ENCODE data around the gene TTC22. TPM values are rescaled to one million over a fixed set of nuclear protein-coding genes. Genes with fewer than 3 reads are reported as not detected.

TTC22 gene
- total RNA-seq, 1 experiment from 2014 or later: 17.2 TPM

DNA sequence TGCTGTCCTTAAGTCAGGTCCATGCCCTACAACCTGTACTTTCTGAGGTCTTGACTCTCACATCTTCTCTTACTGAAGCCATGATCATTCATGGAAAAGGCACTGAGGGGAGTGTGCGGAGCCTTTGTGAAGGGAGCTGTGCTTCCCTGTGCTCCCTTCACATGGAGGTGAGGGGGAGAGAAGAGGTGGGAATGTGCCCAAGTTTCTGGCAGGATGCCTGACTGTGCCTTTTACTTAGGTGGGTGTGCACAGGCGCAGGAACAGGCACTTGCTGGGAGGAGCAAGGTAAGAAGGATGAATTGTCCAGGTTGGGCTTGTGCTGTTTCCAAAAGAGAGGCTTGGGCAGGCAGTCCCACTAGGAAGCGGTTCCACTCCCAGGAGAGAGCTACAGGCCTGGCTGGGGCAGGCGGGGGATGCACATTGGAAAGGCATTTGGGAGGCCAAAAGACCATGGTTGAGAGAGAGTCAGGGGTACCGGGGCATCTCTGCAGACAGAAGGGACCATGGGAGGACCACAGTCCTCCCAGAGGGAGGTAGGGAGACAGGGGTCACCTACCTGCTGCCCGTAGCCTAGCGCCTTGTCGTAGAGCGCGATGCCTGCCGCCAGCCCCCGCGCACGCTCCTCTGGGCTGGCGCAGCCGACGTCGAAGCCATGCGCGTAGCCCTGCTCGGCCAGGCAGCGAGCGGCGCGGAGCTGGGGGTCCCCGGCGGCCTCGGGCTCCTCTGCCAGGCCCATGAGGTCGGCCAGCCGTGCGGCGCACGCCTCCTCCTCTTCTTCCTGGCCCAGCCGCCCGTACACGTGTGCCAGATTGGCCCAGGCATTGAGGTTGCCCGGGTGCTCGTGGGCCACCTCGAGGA lies 853 bp downstream of the TTC22 start:
- intact Hi-C loops (cut with micrococcal nuclease; ENCODE audit: unreplicated experiment): no loop called here
- H3K27ac Mint-ChIP-seq (ENCODE audit: unreplicated experiment): peak overlapping the region; percentile 74
- BruUV-seq (replicated peaks): no TSS peak
- peaks cover 86% of the 10 kb centered on the region for H3K4me1 Mint-ChIP-seq (ENCODE audit: low read depth, unreplicated experiment)
- TF ChIP-seq CTCF (IDR thresholded peaks at IDR 0.05; ENCODE audit: unreplicated experiment): no peak
- DNase-seq: no peak
- peak overlapping the region; percentile 89 for H3K4me3 Mint-ChIP-seq (ENCODE audit: low read depth, unreplicated experiment)
- H3K27me3 Mint-ChIP-seq (ENCODE audit: unreplicated experiment): no peaks in the 10 kb centered on the region
- H3K36me3 Mint-ChIP-seq (ENCODE audit: insufficient read depth, unreplicated experiment): peaks cover 33% of the 10 kb centered on the region
- CTCF ChIA-PET: interaction anchor here (0.5 to 2.1 kb wide), 8 partner anchors 11 to 394 kb away, joined by 3 to 9 read pairs (median 5); no protein-coding TSS in a partner anchor
- no peaks in the 10 kb centered on the region for H3K9me3 Mint-ChIP-seq (ENCODE audit: low read depth, unreplicated experiment)

- Mint-ChIP-seq H3K36me3 (ENCODE audit: insufficient read depth, unreplicated experiment) (peaks cover 33% of the 10 kb centered on the region), H3K4me3 (ENCODE audit: low read depth, unreplicated experiment) (peak overlapping the region; percentile 89), H3K9me3 (ENCODE audit: low read depth, unreplicated experiment) (no peaks in the 10 kb centered on the region), H3K4me1 (ENCODE audit: low read depth, unreplicated experiment) (peaks cover 87% of the 10 kb centered on the region), H3K27ac (ENCODE audit: unreplicated experiment) (no peak overlapping the region), H3K27me3 (ENCODE audit: unreplicated experiment) (no peaks in the 10 kb centered on the region)
- CTCF ChIA-PET: interaction anchor here (1.0 kb wide), 1 partner anchor 8 kb away, joined by 3 read pairs; no protein-coding TSS in a partner anchor
- DNase-seq: peak; percentile 41
- TF ChIP-seq CTCF (IDR thresholded peaks at IDR 0.05; ENCODE audit: unreplicated experiment): no peak
- intact Hi-C loops (cut with micrococcal nuclease; ENCODE audit: unreplicated experiment): loop anchor here (5.0 kb wide), 1 partner anchor 37 kb away; the partner anchor contains the start of gene PARS2
- no TSS peak for BruUV-seq (replicated peaks)
Measured at GRCh38 chr1:54798769-54799641, 2.1 kb downstream of the TTC22 start.

GRCh38 chr1:54798206-54798605 lies 2.9 kb downstream of the TTC22 start:
- BruUV-seq (replicated peaks): no TSS peak
- H3K36me3 Mint-ChIP-seq (ENCODE audit: insufficient read depth, unreplicated experiment): peaks cover 33% of the 10 kb centered on the region
- H3K27me3 Mint-ChIP-seq (ENCODE audit: unreplicated experiment): no peaks in the 10 kb centered on the region
- intact Hi-C loops (cut with micrococcal nuclease; ENCODE audit: unreplicated experiment): loop anchor here (5.0 kb wide), 1 partner anchor 36 kb away; the partner anchor contains the start of gene PARS2
- peak overlapping the region; percentile 4 for H3K4me3 Mint-ChIP-seq (ENCODE audit: low read depth, unreplicated experiment)
- CTCF ChIA-PET: no interaction called here
- no peak overlapping the region for H3K27ac Mint-ChIP-seq (ENCODE audit: unreplicated experiment)
- H3K4me1 Mint-ChIP-seq (ENCODE audit: low read depth, unreplicated experiment): peaks cover 82% of the 10 kb centered on the region
- H3K9me3 Mint-ChIP-seq (ENCODE audit: low read depth, unreplicated experiment): no peaks in the 10 kb centered on the region
- no peak for TF ChIP-seq CTCF (IDR thresholded peaks at IDR 0.05; ENCODE audit: unreplicated experiment)
- no peak for DNase-seq

DNA sequence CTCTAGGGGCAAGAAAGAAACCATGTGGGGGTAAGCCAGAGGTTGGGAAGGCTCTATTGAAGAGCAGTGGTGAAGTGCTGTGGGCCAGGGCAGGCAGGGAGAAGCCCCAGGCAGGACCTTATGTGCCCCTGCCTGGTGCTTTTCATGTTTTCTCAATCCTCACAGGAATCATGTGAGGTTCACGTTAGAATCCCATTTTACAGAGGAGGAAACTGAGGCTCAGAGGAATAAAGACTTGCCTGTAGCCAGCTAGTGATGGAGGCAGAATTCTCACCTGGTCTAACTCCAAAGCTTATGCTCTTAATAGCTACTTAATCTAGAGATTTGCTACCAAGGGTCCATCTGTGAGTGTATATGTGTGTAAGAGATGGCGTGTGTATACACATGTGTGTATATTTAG lies 4.2 kb downstream of the TTC22 start:
- no peak for TF ChIP-seq CTCF (IDR thresholded peaks at IDR 0.05; ENCODE audit: unreplicated experiment)
- no TSS peak for BruUV-seq (replicated peaks)
- no peaks in the 10 kb centered on the region for H3K27me3 Mint-ChIP-seq (ENCODE audit: unreplicated experiment)
- peaks cover 31% of the 10 kb centered on the region for H3K36me3 Mint-ChIP-seq (ENCODE audit: insufficient read depth, unreplicated experiment)
- H3K27ac Mint-ChIP-seq (ENCODE audit: unreplicated experiment): no peak overlapping the region
- H3K4me3 Mint-ChIP-seq (ENCODE audit: low read depth, unreplicated experiment): no peak overlapping the region
- H3K9me3 Mint-ChIP-seq (ENCODE audit: low read depth, unreplicated experiment): no peaks in the 10 kb centered on the region
- peaks cover 74% of the 10 kb centered on the region for H3K4me1 Mint-ChIP-seq (ENCODE audit: low read depth, unreplicated experiment)
- intact Hi-C loops (cut with micrococcal nuclease; ENCODE audit: unreplicated experiment): loop anchor here (5.0 kb wide), 1 partner anchor 35 kb away; the partner anchor contains the start of gene PARS2
- CTCF ChIA-PET: interaction anchor here (1.0 kb wide), 1 partner anchor 8 kb away, joined by 3 read pairs; no protein-coding TSS in a partner anchor
- DNase-seq: no peak

Measured in Calu3 (cell line).